HL-60/S4 treated with retinoic acid at 250 ng/mL for 4 days and 3 days (cell line): Measurements from ENCODE around the gene AP5Z1.

Experiments used
- in situ Hi-C: fragments of 300-500 bp; cut with MboI; formaldehyde crosslinking; loops from 2 replicates; pipeline ENCODE4 v1.7.0; 2022; ENCODE audit warnings: low sequenced_read_pairs

Gene AP5Z1

GRCh38 chr7:4816419-4817080, 41.1 kb downstream of the AP5Z1 start:
- in situ Hi-C loops, result loop anchor here (25.0 kb wide), 1 partner anchor 271 kb away; no protein-coding TSS in a partner anchor

- in situ Hi-C loops, result loop anchor here (25.0 kb wide), 1 partner anchor 270 kb away; no protein-coding TSS in a partner anchor
Observed at GRCh38 chr7:4817178-4817901, 41.9 kb downstream of the AP5Z1 start.

- in situ Hi-C loops, result loop anchor here (25.0 kb wide), 1 partner anchor 269 kb away; no protein-coding TSS in a partner anchor
Observed at GRCh38 chr7:4818000-4818794, 42.8 kb downstream of the AP5Z1 start.

GRCh38 chr7:4819560-4820404, 44.4 kb downstream of the AP5Z1 start:
- in situ Hi-C loops, result loop anchor here (25.0 kb wide), 1 partner anchor 268 kb away; no protein-coding TSS in a partner anchor

DNA sequence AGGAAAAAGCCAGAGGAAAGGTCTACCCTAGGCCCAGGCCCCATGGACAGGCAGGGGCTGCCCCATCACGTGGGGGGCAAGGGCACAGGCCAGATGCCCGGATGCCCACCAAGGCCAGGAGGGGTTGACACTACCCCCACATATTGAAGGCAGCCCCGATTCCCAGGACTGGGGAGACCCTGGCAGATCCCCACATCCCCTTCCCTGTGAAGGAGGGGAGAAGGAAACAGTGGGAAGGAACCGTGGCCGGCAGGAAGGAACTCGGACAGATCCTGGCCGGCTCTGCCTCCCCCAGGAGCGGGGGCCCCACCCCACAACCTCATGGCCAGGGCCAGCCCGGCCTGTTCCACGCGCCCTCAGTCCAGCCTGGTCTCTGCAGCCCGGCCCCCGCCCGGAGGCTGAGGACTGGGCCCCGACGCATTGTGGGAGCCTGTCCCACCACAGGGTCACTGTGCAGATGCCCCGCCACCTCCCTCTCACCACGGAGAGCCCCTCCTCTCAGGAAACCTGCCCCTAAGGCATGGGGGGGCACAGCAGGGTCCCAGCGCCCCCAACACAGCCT, 45.1 kb downstream of the AP5Z1 start:
- in situ Hi-C loops, result loop anchor here (25.0 kb wide), 1 partner anchor 267 kb away; no protein-coding TSS in a partner anchor

DNA sequence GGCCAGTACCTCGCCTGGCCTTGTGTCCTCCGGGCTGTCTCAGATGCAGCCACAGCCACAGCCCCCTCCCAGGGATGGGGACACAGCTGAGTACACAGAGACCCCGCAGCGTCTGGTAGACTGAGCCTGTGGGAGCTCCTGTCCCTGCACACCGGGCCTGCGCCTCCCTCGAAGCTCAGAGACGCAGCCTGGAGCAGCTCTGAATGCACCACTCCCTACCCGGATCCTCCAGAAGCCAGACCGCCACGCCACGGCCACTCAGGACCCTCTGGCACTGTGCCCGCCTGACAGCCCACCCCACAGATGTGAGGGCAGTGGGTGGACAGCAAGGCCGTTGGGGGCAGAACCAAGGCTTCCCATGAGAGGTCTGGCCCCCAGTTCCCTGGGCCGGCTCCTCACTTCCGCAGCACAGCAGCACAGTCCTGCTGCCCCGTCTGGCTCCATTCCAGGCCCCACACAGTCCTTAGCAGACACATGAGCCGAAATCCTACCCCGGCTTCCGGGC, 45.6 kb downstream of the AP5Z1 start:
- in situ Hi-C loops, result loop anchor here (25.0 kb wide), 1 partner anchor 266 kb away; no protein-coding TSS in a partner anchor

DNA sequence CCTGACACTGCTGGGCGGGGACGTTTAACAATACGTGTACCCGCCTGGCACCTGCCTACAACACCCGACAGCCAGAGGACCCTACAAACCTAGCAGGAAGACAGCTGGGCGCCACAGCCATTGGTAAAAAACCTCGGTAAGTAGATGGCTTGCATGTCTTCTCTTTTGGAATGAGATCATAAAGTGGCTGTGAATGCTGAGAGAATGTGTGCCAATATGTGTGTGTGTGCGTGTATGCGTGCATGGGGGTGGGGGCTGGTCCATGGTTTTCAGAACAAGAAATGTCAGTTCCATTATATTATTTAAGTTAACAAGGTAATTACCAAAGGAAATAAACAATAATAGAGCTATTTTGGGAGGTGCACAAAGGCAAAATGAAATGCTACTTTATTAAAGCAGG, 47.3 kb downstream of the AP5Z1 start:
- in situ Hi-C loops, result loop anchor here (25.0 kb wide), 1 partner anchor 265 kb away; no protein-coding TSS in a partner anchor

GRCh38 chr7:4823441-4824119, 48.2 kb downstream of the AP5Z1 start:
- in situ Hi-C loops, result loop anchor here (25.0 kb wide), 1 partner anchor 264 kb away; no protein-coding TSS in a partner anchor

GRCh38 chr7:4824120-4824775, 48.8 kb downstream of the AP5Z1 start:
- in situ Hi-C loops, result loop anchor here (25.0 kb wide), 1 partner anchor 263 kb away; no protein-coding TSS in a partner anchor

GRCh38 chr7:4825081-4825480, 49.7 kb downstream of the AP5Z1 start:
- in situ Hi-C loops, result no loop called here

DNA sequence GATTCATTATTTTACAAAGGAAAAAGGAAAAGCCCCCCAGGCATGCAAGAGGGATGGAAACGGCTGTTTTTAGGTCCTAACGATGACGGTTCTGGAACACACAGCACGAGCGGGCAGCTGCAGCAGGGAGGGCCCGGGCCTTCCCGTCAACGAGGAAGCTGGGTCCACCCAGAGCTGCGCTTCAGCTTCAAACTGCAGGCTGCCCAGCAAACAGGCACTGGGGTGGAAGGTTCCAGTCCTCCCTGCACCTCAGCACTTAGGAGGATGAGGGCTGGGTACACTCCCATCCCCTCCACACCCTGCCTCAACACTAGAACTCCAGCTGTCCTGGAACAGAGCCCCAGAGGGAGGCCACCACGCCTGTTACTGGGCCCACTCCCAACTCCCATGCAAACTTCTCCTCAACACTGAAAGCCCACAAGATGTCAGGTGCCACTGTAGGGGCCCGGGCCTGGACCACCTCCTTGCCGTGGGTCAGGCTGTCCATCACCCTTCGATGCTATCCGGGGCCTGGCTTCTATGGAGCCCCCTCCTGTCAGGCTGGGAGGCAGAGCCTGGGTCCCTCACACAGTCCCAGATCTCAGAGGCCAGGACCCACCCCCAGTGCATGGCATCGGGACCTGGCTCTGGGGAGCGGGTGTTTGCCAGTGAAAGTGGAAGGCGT, 53.4 kb downstream of the AP5Z1 start:
- in situ Hi-C loops, result no loop called here

DNA sequence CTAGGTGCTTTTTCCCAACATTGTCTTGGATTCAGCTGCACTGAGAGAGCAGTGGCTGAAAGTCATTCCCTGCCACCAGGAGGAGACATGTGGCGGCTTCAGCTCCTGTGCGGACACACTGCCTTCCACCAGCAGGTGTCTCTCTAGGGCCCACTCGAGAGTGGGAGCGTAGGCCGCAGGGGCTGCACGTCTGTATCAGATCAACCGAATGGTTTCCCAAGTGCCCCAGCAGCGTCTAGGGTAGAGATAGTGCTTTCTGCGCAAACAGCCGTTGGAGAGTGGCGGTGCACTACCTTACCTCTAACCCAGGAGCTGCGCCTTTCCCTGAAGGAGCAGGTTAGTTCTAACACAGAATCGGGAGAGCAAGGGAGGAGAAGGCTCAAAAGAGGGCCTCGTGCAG, 54.8 kb downstream of the AP5Z1 start:
- in situ Hi-C loops, result no loop called here

DNA sequence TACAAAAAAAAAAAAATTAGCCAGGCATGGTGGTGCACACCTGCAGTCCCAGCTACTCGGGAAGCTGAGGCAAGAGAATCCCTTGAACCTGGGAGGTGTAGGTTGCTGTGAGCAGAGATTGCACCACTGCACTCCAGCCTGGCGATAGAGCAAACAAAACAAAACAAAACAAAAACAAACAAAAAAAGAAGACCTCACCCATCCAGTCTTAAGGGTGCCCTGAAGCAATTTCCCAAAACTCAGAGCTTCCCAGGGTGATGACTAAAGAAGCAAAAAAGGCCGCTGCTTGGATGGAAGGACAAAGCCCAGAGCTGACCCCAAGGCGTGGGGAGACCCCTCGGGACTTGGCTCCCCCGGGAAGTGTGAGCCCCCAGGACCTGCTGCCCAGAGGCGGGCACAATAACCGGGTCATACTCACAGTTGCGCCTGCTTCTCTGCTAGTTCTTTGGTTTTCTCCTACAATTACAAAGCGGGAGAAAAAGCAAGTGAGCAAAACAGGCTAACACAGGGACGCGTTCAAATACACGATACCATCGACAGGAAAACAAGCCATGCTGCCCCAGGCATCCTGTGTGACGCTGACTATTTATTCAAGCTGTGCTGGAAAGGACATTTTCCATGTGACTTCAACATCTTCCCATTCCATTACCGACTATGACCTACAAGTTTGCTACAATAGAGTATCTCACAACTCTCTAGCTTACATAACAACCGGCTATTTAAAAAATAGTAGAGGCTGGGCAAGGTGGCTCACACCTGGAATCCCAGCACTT, 56.5 kb downstream of the AP5Z1 start:
- in situ Hi-C loops, result no loop called here

DNA sequence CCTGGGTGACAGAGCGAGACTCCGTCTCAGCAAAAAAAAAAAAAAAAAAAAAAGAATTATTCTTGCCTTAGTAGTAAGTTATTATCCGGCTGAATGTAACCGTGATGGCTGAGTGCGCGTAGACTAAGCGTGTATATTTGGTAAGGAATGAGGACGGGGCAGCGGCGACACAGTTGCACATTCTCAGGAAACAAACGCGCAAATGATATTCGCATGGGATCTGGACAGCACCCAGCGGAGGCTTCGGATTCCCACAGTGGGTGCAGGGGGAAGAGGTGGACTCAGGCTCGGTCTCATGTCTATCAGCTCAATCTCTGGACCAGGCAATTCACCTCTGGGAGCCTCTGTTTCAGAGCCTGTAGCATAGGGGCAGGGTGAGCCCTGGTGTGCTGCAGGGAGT, 57.3 kb downstream of the AP5Z1 start:
- in situ Hi-C loops, result no loop called here

DNA sequence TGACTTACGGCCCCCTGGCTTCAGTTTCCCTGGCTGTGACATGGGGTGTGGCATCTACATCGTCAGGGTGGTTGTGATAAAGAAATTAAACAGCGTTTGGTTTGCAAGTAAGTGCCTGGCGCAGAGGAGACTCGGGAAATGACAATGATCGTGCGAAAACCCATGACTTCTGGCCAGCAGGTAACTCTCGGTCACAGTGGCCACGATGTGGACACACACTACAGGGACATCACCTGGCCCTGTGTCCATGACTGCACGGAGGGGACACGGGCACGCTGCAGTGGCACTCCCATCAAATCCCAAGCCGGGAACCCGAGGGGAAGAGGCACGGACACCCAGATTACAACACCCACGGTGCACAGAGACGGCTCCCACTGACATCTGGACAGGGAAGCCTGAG, 57.8 kb downstream of the AP5Z1 start:
- in situ Hi-C loops, result no loop called here

DNA sequence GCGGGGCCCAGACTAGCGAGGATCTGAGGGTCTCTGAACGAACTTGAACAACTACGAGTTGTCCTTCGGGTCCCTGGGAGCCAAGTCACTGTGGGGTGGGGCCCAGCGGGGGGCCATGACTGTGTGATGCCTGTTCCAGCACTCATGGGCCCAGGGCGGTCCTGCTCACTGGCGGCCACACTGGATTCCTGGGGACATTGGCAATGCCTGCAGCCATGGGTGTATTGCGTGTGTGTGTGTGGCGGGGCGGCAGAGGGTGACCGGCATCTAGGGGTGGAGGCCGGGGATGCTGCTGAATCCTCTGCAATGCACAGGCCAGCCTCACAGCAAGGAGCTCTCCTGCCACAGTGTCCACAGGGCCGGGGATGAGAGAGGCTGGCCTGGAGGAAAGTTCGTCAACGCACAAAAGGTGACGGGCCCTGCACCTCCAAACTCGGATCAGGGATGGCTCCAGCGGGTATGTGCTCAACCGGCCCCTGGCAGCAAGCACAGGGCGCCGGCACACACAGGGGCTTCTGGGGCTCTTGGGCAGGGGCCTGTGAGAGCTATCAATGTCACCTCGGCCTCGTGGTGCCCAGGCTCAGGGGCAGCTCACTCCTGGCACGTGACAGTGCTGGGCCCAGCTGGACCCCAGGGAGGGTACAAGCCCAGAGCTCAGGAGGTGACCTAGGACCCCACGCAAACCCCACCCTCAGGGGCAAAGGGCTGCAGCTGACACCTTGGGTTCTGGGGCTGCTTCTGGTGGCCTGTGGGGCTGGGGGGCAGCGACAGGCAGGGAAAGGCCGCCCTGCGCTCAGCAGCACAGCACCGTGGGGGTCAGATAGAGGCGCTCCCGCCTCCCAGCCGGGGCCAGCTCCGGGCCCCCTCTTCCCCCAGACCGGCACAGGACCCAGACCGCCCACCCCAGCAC, 58.5 kb downstream of the AP5Z1 start:
- in situ Hi-C loops, result no loop called here
